Fibroblast of upper back skin (primary cell): Measurements from ENCODE around the gene C5orf46.
"Not testable (repeated sequence)": the region's sequence is repeated elsewhere in the genome, so short reads cannot be mapped to it uniquely, and the experiment has no call there.

ENCODE experiments used
- DNase-seq: peaks from one replicate; pipeline ENCODE4 v3.0.0-alpha.2; 2013

C5orf46 gene

DNA sequence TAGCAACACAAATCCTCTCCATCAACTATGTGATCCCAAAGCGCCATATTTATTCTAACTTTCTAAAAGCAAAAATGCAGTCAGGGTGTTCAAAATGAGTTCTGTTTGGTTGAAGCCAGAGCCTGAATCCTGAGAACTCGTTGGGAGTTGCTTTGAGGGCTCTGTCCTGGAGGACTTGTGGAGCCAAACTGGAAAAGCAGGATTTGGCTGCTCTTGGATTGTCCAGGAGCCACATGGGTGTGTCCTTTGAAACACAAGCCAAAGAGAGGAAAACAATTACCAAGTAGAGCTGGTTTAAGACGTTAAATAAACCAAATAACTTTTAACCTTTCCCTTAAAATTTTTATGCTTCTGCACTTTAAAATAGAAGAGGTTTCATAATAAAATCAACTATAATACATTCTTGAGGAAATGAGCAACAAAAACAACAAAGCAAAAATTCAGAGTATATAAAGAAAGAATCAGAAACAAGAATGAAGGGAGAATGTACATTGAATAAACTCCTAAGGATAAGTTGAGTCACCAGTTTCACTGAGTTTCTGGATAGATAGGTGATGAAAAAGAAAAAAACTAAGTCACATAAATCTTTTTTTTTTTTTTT is 13.5 kb downstream of the C5orf46 start:
- DNase-seq = no peak

DNA sequence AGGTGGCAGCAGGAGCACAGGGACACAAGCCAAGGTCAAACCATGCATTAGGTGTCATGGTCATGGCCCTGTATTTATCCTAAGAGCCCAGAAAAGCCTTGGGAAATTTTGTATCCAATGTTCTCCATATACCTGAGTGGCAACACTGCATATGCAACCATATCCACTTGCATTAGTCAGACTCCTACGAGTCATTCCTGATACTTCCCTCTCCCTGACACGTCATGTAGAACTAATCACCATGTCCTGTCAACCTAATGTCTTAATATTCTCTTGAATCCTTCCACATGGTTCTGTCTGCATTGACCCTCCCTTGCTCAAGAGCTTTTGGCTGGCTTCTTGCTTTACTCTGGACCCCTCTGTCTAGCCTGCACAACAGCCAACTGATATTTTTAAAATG is 18.4 kb downstream of the C5orf46 start:
- peak; percentile 25 for DNase-seq

DNA sequence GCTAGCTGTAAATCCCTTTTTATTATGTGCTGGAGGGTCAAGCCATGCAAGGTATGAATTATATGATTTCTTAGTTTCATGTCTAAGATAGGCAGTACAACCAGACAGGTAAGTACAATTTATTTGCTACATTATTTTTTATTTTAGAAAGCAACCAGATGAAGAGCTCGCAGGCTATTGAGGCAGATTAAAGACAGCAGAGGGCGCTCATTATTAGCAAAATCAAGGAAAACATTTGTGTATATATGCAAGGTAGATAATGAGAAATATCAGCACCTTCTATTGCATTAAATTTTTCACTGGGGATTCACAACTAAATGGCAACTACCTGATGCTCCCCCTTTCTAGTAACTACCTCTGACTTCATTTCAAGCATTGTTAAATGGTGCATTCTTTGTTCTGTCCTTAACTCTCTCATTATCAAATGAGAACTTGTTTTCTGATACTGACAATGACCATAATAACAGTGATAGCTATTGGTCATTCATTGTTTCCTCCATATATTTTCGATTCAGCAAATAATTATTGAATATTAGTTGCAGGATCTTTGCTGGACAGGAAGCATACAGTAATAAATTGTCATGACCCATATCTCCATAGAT is 19.2 kb downstream of the C5orf46 start:
- DNase-seq = peak; percentile 10

DNA sequence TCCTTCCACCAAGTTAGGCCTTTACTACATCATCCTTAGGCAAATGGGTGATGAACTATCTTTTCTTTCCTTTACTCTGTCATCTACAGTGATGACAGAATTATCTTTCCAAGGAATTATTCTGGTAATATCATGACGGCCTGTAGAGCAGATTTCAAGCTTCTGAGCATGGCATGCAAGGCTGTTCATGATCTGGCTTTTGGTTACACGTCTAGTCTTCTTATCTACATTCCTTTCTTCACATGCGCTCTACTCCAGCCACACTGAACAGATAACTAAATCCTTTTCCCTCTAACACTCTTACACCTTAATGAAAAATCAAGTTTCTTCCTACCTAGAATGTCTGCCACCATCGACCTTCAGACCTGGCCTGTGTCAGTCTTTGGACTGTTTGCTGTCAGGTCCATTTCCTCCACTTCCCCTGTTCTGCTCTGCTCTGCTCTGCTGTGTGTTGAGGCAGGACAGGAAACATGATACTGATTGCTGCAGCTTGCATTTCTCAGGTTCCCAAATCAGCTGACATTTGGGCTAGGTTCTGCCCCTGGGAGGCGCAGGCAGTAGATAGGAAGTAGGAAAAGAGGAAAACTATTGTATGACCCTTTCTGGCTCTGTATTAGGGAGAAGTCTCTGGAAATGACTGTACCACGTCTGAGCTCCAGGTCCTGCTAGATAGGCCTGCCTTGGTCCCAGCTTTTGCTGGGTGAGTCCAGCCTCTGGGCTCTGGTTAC is 23.6 kb downstream of the C5orf46 start:
- DNase-seq = no peak

DNA sequence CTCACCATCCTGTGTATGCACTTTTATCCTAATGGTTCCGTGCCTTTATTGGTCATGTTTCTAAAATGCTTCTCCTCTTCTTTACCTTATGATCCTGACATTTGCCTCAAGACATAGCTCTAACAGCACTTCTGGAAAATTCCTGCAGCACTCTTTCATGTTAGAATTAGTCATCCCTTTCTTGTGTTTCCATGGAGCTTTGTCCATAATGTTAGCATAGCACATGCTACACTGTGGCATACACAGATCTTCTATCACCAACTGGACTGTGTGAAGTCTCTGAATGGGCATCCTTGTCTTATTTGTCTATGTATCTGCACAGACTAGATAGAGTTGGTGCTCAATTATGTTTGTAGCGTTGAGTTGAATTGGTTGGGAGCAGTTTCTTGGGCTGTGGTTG is 25.9 kb downstream of the C5orf46 start:
- DNase-seq = no peak

DNA sequence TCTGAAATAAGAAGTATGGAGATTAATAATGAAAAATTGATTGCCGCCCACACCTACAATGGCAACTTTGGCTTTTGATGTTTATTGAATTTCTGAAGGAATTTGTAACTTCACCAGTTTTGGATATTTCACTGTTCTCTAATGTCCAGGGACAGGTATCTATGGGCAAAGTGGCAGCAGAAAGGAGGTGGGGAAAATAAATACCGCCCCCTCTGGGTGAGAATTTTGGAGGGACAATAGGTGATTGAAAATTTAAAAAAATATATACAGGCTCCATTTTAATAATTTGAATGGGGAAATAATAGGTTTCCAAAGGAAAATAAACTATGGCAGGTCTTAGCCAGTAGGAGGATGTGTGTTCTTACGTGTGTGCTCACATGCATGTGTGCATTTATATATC is 26.6 kb downstream of the C5orf46 start:
- DNase-seq = no peak

DNA sequence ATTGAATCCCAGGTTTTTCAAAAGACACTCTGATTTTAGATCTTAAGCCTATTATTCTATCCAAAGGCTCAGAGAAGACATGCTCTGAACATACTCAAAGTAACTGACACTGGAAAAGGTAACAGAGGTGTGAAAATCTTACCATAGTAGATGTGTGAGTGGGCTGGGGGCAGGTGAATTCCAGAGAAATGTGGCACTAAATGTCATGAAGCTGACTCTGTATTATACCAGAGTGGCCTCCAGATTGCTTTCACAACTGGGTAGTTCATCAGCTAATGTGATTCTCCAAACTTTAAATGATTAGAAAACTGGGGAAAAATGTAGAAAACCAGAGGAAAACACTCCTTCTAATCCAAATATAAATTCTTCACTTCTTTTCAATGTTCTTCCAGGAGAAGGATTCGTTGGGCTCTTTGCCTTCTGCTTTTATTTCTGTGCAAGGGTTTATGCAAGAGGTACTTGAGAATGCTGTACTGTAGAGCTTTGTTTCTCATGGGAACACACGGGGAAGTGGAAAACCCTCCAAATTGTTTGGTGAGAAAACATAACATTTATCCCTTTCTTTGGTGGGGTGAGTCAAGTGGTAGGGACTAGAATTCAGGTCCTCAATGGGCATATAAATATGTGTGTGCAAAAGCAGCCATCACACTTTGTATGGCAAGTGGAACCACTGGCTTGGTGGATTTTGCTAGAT is 28.1 kb downstream of the C5orf46 start, which contains the start of gene SCGB3A2:
SCGB3A2 (plus strand) TSS at position 646 of the 694 bp plus-strand sequence. CDS start 93 bp downstream, outside the sequence.
- no peak for DNase-seq

DNA sequence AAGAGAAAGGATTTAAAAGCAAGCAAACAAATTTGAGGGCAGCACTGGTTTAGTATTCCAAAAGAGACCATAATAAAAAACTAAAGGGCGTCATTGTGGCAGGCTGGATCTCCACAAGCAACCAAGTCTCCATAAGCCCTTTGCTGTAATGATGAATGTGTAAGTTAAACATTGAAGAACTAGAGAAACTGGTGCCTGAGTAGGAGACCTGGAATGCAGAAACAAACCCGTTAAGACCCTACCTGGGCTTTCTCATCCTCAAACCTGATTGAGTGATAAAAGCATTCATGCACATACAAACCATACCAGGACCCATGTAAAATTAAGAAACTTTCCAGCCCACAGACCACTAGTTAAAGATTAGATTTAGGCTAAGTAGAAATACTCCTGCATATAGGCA is 29.7 kb downstream of the C5orf46 start:
- DNase-seq = no peak

DNA sequence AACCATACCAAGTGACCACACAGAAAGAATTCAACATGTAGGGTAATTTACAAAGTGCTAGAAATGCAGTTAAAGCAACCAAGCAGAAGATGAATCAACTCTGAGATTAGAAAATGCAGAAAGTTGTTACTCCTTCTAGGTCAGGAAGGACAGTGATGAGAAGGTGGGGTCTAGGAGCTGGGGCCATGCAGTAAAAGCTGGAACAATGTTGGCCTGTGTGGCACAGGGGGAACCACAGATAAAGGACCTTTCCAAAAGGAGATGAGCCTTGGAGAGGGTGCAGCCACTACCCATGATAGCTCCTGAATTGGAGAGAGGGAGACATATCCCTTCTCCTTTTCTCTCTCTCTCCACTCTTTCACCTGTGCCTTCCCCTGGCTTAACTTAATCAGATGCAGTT is 30.2 kb downstream of the C5orf46 start:
- DNase-seq = no peak

DNA sequence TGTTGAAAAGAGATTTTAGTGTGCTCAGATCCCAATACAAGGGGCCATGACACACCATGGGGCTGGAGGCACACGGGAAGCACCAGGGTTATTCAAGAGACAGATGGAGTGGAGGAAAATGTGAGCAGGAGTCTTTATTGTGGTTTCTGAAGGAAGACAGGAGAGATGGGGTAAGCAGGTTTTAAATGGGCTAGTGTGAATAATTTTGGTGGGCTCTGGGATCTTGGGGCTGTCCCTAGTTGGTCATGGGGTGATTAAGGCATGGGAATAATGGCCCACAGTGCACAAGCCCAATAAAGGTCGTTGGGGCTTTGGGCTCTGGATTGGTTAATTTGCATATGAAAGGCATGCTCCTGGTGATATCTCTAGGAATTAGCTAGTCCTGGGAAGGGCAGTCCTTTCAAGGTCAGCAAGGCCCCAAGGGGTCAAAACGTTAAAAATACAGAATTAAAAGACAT is 31.4 kb downstream of the C5orf46 start:
- DNase-seq = no peak

DNA sequence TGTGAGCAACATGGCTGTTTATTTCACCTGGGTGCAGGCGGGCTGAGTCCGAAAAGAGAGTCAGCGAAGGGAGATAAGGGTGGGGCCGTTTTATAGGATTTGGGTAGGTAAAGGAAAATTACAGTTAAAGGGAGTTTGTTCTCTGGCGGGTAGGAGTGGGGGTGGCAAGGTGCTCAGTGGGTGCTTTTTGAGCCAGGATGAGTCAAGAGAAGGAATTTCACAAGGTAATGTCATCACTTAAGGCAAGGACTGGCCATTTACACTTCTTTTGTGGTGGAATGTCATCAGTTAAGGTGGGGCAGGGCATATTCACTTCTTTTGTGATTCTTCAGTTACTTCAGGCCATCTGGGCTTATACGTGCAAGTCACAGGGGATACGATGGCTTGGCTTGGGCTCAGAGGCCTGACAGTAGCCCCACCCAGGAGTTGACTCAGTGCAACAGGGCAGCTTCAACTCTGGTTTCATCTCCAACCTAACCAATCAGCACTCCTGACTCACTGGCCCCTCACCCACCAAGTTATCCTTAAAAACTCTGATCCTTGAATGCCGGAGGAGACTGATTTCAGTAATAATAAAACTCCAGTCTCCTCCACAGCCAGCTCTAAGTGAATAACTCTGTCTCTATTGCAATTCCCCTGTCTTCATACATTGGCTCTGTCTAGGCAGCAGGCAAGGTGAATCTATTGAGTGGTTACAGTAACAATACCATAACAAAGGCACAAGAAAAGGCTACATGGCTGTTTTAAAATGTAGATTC is 32.0 kb downstream of the C5orf46 start:
- not testable (repeated sequence) for DNase-seq

DNA sequence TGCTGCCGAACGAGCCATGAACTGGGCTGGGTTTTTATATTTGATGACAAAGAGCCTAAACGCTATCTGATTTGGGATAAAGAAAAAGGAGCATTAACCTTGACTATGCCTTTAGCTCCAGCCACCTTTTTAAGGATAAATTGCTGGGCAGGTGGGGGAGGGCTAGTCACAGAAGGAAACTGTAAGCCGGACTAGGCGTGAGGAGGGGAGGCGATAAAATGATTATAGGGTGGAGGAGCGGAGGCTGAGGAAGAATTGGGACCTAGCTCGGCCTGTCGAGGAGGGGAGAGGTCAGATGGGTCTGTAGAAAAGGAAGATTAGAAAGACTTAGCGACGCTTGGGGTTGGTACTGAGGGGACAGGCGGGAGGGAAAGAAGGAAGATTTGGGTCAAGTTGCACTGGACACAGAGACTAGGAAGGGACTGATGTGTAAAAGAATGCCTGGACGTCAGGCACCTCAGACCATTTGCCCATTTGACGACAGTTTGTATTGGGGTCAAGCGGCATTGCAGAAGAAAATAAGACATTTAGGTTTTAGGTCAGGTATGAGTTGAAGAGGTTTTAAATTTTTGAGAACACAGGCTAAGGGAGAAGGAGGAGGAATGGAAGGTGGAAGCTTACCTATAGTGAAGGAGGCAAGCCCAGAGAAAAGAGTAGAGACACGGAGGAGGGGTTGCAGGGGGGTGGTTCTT is 33.4 kb downstream of the C5orf46 start:
- DNase-seq = not testable (repeated sequence)

DNA sequence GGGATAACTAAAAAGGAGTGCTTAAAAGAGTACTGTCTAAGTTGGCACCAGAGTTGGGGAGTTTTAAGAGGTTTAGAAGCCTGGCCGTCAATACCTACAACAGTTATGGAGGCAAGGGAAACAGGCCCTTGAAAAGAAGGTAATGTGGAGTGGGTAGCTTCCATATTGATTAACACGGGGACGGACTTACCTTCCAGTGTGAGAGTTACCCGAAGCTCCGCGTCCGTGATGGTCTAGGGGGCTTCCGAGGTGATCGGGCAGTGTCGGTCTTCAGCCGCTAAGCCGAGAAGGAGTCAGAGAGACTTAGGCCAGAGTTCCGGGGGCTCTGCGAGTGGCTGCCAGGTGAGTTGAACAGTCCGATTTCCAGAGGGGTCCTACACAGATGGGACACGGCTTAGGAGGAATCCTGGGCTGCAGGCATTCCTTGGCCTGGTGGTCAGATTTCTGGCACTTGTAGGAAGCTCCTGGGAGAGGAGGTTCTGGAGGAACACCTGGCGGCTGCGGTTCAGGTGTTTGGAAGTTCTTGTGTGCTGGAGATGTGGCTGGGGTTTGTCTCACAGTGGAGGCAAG is 34.3 kb downstream of the C5orf46 start:
- DNase-seq = not testable (repeated sequence)

DNA sequence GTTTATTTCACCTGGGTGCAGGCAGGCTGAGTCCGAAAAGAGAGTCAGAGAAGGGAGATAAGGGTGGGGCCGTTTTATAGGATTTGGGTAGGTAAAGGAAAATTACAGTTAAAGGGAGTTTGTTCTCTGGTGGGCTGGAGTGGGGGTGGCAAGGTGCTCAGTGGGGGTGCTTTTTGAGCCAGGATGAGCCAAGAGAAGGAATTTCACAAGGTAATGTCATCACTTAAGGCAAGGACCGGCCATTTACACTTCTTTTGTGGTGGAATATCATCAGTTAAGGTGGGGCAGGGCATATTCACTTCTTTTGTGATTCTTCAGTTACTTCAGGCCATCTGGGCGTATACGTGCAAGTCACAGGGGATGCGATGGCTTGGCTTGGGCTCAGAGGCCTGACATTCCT is 36.4 kb downstream of the C5orf46 start:
- not testable (repeated sequence) for DNase-seq

DNA sequence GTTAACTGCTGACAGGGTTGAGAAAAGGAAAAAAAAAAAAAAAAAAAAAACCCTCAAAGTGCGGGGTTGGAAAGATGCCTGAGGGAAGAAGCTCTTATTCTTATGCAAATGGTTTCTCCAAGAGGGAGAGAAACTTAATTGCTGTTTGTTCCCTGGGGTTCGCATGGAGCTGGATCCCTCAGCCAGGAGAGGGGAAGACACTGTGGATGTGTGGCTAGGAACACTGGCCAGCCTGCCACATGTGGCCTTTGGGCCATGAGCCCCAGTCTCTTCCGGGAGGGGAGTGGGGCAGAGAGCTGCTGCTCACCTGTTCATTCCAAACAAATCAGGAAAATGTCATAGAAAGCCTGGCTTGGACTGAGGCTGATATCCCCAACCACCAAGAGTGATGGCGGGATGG is 37.2 kb downstream of the C5orf46 start:
- DNase-seq = no peak

DNA sequence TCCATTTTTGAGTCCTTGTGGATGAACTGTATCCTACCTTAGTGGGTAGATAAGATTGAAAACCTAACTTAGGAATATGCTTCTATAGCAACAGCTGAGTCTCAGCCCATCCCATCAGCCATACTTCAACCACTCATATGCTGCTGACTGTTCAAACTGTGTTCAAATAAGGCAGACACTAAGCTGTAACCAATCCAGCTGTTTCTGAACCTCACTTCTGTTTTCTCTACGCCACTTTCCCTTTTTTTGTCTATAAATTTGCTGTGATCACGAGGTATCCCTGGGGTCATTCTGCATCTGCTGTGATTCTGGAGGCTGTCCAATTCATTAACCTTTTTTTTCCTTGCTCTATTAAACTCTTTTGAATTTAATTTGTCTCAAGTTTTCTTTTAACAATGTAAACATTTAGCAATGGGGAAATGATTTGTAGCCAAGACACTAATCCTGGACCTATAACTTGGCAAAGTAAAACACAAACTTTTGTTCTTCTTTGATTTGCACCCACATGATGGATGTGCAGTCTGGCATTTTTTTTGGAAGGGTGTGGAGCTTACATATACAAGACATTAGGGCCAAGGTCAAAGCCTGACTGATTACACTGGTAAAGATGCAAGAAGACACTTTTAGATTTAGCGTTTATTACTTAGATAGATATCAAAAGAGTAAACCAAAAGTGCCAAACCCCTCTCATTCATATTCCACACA is 42.7 kb downstream of the C5orf46 start:
- no peak for DNase-seq

DNA sequence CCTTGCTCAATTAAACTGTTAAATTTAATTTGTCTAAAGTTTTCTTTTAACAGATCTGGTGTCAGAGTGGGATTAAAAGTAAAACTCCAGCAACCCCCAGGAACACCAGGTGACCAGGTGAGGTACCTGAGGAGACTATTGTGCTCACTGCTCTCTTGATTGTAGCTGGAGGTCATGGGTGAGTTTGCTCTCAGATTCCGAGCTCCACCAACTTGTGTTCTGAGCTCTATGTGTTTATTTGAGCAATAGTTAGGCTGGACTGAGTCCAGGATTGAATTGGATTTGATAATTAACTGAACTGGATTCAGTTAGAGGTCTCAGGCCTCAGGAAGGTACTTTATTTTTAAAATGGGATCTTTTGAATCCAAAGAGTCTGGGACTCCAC is 45.7 kb downstream of the C5orf46 start:
- no peak for DNase-seq

DNA sequence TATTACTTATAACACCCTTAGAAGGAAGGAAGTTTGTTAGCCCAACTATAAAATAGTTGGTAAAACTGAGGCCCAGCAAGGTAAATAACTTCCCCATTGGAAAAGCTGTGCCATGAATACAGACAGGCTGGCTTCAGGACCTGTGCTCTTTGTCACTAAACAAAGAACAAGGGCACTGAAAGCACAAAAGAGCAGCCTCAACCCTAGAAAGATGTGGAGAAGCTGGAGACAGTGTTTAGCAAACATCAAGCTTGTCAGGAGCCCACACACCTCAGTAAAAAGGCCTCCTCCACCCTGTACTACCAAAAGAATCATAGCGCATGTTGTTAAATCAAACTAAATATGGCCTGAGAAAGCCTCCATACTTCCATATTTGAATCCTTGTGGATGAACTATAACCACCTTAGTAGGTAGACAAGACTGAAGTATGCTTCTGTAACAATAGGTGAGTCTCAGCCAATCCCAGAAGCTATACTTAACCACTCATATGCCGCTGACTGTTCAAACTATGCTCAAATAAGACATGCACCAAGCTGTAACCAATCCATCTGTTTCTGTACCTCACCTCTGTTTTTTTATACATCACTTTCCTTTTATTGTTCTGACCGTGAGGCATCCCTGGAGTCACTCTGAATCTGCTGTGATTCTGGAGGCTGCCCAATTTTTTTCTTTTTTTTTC is 46.2 kb downstream of the C5orf46 start:
- no peak for DNase-seq

DNA sequence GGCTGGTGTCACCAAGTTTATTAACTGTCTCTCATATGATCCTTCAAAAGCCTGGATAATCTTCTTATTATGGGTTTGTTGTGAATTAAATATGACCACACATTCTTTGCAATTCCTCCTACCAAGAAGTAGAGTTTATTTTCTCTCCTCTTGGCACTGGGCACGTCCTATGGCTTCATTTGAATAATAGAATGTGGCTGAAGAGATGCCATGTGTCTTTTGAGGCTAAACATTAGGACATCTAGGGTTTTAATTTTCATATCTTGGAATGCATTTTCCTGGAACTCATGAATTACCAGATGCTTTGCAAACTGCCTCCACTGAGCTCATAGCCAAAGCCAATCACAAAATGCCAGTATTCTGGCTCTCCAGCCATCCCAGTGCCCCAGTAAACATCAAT is 47.8 kb downstream of the C5orf46 start:
- no peak for DNase-seq

DNA sequence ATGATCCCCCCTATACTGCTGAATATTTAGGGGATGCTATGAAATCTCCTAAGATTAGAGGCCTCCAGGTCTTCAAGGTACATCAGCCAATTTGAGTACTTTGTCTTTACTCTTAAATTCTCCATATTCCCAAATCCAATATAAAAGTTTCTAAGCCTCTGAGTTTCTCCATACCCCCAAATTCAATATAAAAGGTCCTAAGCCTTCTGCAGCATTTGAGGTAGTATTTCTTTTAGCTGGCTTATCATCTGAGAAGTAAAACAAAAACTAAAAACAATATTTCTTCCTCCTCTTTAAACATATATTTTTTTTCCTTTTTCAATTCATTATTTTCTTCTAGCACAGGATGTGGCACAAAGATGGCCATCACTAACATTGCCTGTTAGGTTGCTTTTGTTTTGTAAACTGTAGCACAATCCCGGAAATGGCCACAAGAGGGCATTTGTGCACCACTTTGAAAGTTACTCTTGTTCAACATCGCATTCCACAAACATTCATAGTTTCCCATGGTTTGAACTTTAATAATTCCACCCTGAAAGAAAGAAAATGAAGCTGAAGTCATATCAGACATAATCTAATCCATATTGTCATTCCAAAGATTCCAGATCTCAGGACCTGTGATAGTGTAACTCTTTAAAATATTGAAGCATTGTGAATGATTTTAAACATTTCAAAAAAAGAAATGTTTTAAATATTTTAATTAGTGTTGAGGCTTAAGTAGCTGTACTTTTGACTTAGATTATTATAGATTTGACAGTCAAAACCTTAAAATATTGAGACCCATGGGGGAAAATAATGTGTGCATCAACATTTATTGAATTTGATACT is 48.8 kb downstream of the C5orf46 start:
- peak; percentile 55 for DNase-seq
